Measurements from ENCODE around the gene PDIK1L. TPM values are rescaled to one million over a fixed set of nuclear protein-coding genes. Genes with fewer than 3 reads are reported as not detected.

Gene PDIK1L
- total RNA-seq, 1 donor from 2014 or later: 3.1 TPM

GRCh38 chr1:26082020-26082350, 29.6 kb upstream of the PDIK1L start:
- Mint-ChIP-seq H3K27me3 (ENCODE audit: low read depth, unreplicated experiment) (peaks cover 33% of the 10 kb centered on the region), H3K4me3 (ENCODE audit: unreplicated experiment) (no peak overlapping the region), H3K27ac (ENCODE audit: unreplicated experiment) (no peak overlapping the region), H3K9me3 (ENCODE audit: unreplicated experiment) (no peaks in the 10 kb centered on the region), H3K4me1 (ENCODE audit: low read depth, unreplicated experiment) (no peaks in the 10 kb centered on the region), H3K36me3 (ENCODE audit: low read depth, unreplicated experiment) (no peaks in the 10 kb centered on the region)
- Histone ChIP-seq H3K27ac (ENCODE audit: low read depth, low read length) (no peak overlapping the region), H3K9ac (ENCODE audit: low read length) (no peak overlapping the region), H4K20me1 (ENCODE audit: insufficient read depth, low read length) (no peaks in the 10 kb centered on the region), H3K4me3 (ENCODE audit: insufficient read depth, low read depth, low read length) (no peak overlapping the region), H3K4me2 (ENCODE audit: low read length) (no peak overlapping the region), H3K4me1 (ENCODE audit: insufficient read depth, low read length) (no peaks in the 10 kb centered on the region), H2AFZ (ENCODE audit: low read depth, low read length) (no peak overlapping the region), H3K27me3 (ENCODE audit: insufficient read depth, low read length) (peaks cover 24% of the 10 kb centered on the region), H3K79me2 (ENCODE audit: insufficient read depth, low read length) (no peaks in the 10 kb centered on the region), H3K36me3 (ENCODE audit: insufficient read depth, low read length) (no peaks in the 10 kb centered on the region), H3K9me3 (ENCODE audit: insufficient read depth, low read depth, low read length) (no peaks in the 10 kb centered on the region)
- FAIRE-seq (no peak), DNase-seq (ENCODE audit: low read depth) (no peak)
- TF ChIP-seq, protein P1, sequence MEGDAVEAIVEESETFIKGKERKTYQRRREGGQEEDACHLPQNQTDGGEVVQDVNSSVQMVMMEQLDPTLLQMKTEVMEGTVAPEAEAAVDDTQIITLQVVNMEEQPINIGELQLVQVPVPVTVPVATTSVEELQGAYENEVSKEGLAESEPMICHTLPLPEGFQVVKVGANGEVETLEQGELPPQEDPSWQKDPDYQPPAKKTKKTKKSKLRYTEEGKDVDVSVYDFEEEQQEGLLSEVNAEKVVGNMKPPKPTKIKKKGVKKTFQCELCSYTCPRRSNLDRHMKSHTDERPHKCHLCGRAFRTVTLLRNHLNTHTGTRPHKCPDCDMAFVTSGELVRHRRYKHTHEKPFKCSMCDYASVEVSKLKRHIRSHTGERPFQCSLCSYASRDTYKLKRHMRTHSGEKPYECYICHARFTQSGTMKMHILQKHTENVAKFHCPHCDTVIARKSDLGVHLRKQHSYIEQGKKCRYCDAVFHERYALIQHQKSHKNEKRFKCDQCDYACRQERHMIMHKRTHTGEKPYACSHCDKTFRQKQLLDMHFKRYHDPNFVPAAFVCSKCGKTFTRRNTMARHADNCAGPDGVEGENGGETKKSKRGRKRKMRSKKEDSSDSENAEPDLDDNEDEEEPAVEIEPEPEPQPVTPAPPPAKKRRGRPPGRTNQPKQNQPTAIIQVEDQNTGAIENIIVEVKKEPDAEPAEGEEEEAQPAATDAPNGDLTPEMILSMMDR (IDR thresholded peaks at IDR 0.05; ENCODE audit: insufficient read depth, low read depth, low read length): no peak
- TF ChIP-seq EZH2 (IDR thresholded peaks at IDR 0.05; ENCODE audit: insufficient read depth, low read length): no peak

- no peaks in the 10 kb centered on the region for H4K20me1 ChIP-seq (ENCODE audit: insufficient read depth, low read length)
- H3K9me3 Mint-ChIP-seq (ENCODE audit: unreplicated experiment): no peaks in the 10 kb centered on the region
- no peak overlapping the region for H3K4me3 Mint-ChIP-seq (ENCODE audit: unreplicated experiment)
- H3K27ac ChIP-seq (ENCODE audit: low read depth, low read length): no peak overlapping the region
- H3K9ac ChIP-seq (ENCODE audit: low read length): no peak overlapping the region
- H3K4me3 ChIP-seq (ENCODE audit: insufficient read depth, low read depth, low read length): no peak overlapping the region
- no peaks in the 10 kb centered on the region for H3K4me1 ChIP-seq (ENCODE audit: insufficient read depth, low read length)
- no peak overlapping the region for H2AFZ ChIP-seq (ENCODE audit: low read depth, low read length)
- no peaks in the 10 kb centered on the region for H3K9me3 ChIP-seq (ENCODE audit: insufficient read depth, low read depth, low read length)
- H3K27me3 Mint-ChIP-seq (ENCODE audit: low read depth, unreplicated experiment): peaks cover 31% of the 10 kb centered on the region
- H3K4me2 ChIP-seq (ENCODE audit: low read length): no peak overlapping the region
- FAIRE-seq (no peak), DNase-seq (ENCODE audit: low read depth) (peak; percentile 22)
- no peaks in the 10 kb centered on the region for H3K79me2 ChIP-seq (ENCODE audit: insufficient read depth, low read length)
- peaks cover 24% of the 10 kb centered on the region for H3K27me3 ChIP-seq (ENCODE audit: insufficient read depth, low read length)
- H3K4me1 Mint-ChIP-seq (ENCODE audit: low read depth, unreplicated experiment): no peaks in the 10 kb centered on the region
- H3K36me3 ChIP-seq (ENCODE audit: insufficient read depth, low read length): no peaks in the 10 kb centered on the region
- no peaks in the 10 kb centered on the region for H3K36me3 Mint-ChIP-seq (ENCODE audit: low read depth, unreplicated experiment)
- TF ChIP-seq, protein P1 (IDR thresholded peaks at IDR 0.05; ENCODE audit: insufficient read depth, low read depth, low read length): no peak
- no peak overlapping the region for H3K27ac Mint-ChIP-seq (ENCODE audit: unreplicated experiment)
Measured at GRCh38 chr1:26083208-26083607, 28.4 kb upstream of the PDIK1L start.

- H3K79me2 ChIP-seq (ENCODE audit: insufficient read depth, low read length): no peaks in the 10 kb centered on the region
- DNase-seq (ENCODE audit: low read depth) (peak; percentile 35), FAIRE-seq (no peak)
- no peak overlapping the region for H2AFZ ChIP-seq (ENCODE audit: low read depth, low read length)
- no peaks in the 10 kb centered on the region for H4K20me1 ChIP-seq (ENCODE audit: insufficient read depth, low read length)
- no peaks in the 10 kb centered on the region for H3K36me3 ChIP-seq (ENCODE audit: insufficient read depth, low read length)
- H3K4me1 ChIP-seq (ENCODE audit: insufficient read depth, low read length): no peaks in the 10 kb centered on the region
- no peak overlapping the region for H3K4me3 ChIP-seq (ENCODE audit: insufficient read depth, low read depth, low read length)
- H3K4me2 ChIP-seq (ENCODE audit: low read length): no peak overlapping the region
- Mint-ChIP-seq H3K27me3 (ENCODE audit: low read depth, unreplicated experiment) (peaks cover 23% of the 10 kb centered on the region), H3K9me3 (ENCODE audit: unreplicated experiment) (no peaks in the 10 kb centered on the region), H3K4me1 (ENCODE audit: low read depth, unreplicated experiment) (no peaks in the 10 kb centered on the region), H3K4me3 (ENCODE audit: unreplicated experiment) (no peak overlapping the region), H3K36me3 (ENCODE audit: low read depth, unreplicated experiment) (no peaks in the 10 kb centered on the region), H3K27ac (ENCODE audit: unreplicated experiment) (no peak overlapping the region)
- H3K27ac ChIP-seq (ENCODE audit: low read depth, low read length): no peak overlapping the region
- no peak overlapping the region for H3K9ac ChIP-seq (ENCODE audit: low read length)
- H3K27me3 ChIP-seq (ENCODE audit: insufficient read depth, low read length): peaks cover 21% of the 10 kb centered on the region
- H3K9me3 ChIP-seq (ENCODE audit: insufficient read depth, low read depth, low read length): no peaks in the 10 kb centered on the region
- TF ChIP-seq EZH2 (IDR thresholded peaks at IDR 0.05; ENCODE audit: insufficient read depth, low read length): no peak
- TF ChIP-seq, protein P1 (IDR thresholded peaks at IDR 0.05; ENCODE audit: insufficient read depth, low read depth, low read length): no peak
Measured at GRCh38 chr1:26084091-26084561, 27.5 kb upstream of the PDIK1L start.
